Left lung (tissue), 10 donors: Measurements from ENCODE around the gene APOE. TPM values are rescaled to one million over a fixed set of nuclear protein-coding genes. Genes with fewer than 3 reads are reported as not detected.

ENCODE experiments used
- ATAC-seq: fragments of 200-7000 bp; cut with Tn5 transposase; one replicate; pipeline ENCODE4 v1.9.1; 2020; ENCODE audit warnings: moderate library complexity
- DNase-seq, 4 donors: peaks; one replicate each; pipeline ENCODE4 v3.0.0-alpha.2; 2013 to 2020
- H3K27ac ChIP-seq, 2 donors: fragments of 200-600 bp; sonication (generic) in 1 of 2; one replicate each; pipeline versions ENCODE4 v1.5.0 to v1.8.0; 2020 to 2021
- H3K27me3 ChIP-seq, 2 donors: fragments of 200-600 bp; sonication (generic) in 1 of 2; one replicate each; pipeline versions ENCODE4 v1.5.0 to v1.8.0; 2020 to 2021
- H3K36me3 ChIP-seq, 2 donors: fragments of 200-600 bp; sonication (generic) in 1 of 2; one replicate each; pipeline versions ENCODE4 v1.5.0 to v1.8.0; 2020 to 2021
- H3K4me1 ChIP-seq, 2 donors: fragments of 200-600 bp; one replicate each; pipeline ENCODE4 v1.8.0; 2021
- H3K4me3 ChIP-seq, 2 donors: fragments of 200-600 bp; sonication (generic) in 1 of 2; one replicate each; pipeline versions ENCODE4 v1.5.0 to v1.8.0; 2020 to 2021; ENCODE audit warnings: mild to moderate bottlenecking in 1 of 2
- H3K9me3 ChIP-seq, 2 donors: fragments of 200-600 bp; sonication (generic) in 1 of 2; one replicate each; pipeline versions ENCODE4 v1.5.0 to v1.8.0; 2020 to 2021
- intact Hi-C, 2 donors: fragments of 100-400 bp; cut with DNase I; formaldehyde crosslinking; loops; one replicate each; pipeline versions ENCODE4 v1.11.2 to v1.14.2; 2022
- polyA plus RNA-seq, 6 donors: library from polyadenylated mRNA; unstranded; fragments of 120-200 nt; gene quantifications; one replicate each; pipeline ENCODE4 v1.2.1, GENCODE V29; 2013; ENCODE audit not compliant: insufficient read length in 6 of 6
- total RNA-seq, 2 donors: library from RNA; stranded (reverse); fragmentation: NEBNext Ultra II Directional; extraction: Animal tissue kit (Norgen Biotek cat#: 25700); gene quantifications; one replicate each; pipeline ENCODE4 v1.2.1, GENCODE V29; 2021
- TF ChIP-seq, protein P1 (sequence below), 2 donors: fragments of 200-600 bp; sonication (generic) in 1 of 2; IDR thresholded peaks; one replicate each; pipeline versions ENCODE4 v1.5.0 to v1.8.0; 2021; ENCODE audit warnings: antibody characterized with exemption in 2 of 2
- donor health status: DM: no; HTN: yes; CAD: no.
- donor health status: DM: no; HTN: no; CAD: no.

Gene APOE
- total and polyA plus RNA-seq, 8 donors, result 22.6 to 757 (median 37.7) TPM

DNA sequence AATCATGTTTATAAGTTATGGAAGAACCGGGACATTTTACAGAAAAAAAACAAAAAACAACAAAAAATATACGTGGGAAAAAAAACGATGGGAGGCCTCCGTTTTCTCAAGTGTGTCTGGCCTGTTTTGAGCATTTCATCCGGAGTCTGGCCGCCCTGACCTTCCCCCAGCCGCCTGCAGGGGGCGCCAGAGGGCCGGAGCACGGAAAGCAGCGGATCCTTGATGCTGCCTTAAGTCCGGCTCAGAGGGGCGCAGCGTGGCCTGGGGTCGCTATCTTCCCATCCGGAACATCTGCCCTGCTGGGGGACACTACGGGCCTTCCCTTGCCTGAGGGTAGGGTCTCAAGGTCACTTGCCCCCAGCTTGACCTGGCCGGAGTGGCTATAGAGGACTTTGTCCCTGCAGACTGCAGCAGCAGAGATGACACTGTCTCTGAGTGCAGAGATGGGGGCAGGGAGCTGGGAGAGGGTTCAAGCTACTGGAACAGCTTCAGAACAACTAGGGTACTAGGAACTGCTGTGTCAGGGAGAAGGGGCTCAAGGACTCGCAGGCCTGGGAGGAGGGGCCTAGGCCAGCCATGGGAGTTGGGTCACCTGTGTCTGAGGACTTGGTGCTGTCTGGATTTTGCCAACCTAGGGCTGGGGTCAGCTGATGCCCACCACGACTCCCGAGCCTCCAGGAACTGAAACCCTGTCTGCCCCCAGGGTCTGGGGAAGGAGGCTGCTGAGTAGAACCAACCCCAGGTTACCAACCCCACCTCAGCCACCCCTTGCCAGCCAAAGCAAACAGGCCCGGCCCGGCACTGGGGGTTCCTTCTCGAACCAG, 1.8 kb upstream of the APOE start:
- intact Hi-C loops, result loop anchor here in 1 of 2 donors (5.0 kb wide), 1 partner anchor 48 kb away; no protein-coding TSS in a partner anchor
- TF ChIP-seq, protein P1, sequence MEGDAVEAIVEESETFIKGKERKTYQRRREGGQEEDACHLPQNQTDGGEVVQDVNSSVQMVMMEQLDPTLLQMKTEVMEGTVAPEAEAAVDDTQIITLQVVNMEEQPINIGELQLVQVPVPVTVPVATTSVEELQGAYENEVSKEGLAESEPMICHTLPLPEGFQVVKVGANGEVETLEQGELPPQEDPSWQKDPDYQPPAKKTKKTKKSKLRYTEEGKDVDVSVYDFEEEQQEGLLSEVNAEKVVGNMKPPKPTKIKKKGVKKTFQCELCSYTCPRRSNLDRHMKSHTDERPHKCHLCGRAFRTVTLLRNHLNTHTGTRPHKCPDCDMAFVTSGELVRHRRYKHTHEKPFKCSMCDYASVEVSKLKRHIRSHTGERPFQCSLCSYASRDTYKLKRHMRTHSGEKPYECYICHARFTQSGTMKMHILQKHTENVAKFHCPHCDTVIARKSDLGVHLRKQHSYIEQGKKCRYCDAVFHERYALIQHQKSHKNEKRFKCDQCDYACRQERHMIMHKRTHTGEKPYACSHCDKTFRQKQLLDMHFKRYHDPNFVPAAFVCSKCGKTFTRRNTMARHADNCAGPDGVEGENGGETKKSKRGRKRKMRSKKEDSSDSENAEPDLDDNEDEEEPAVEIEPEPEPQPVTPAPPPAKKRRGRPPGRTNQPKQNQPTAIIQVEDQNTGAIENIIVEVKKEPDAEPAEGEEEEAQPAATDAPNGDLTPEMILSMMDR (IDR thresholded peaks at IDR 0.05), result peak; percentile 98 to 100
- Histone ChIP-seq H3K27me3 (peaks cover 4 to 28% of the 10 kb centered on the region in 2 donors), H3K27ac (no peak overlapping the region), H3K4me3 (no peak overlapping the region), H3K36me3 (peaks cover 0 to 45% of the 10 kb centered on the region in 2 donors), H3K9me3 (no peaks in the 10 kb centered on the region), H3K4me1 (peaks cover 0 to 20% of the 10 kb centered on the region in 2 donors)
- DNase-seq (peak; percentile 68 to 95 (median 74)), ATAC-seq (peak; percentile 81)

DNA sequence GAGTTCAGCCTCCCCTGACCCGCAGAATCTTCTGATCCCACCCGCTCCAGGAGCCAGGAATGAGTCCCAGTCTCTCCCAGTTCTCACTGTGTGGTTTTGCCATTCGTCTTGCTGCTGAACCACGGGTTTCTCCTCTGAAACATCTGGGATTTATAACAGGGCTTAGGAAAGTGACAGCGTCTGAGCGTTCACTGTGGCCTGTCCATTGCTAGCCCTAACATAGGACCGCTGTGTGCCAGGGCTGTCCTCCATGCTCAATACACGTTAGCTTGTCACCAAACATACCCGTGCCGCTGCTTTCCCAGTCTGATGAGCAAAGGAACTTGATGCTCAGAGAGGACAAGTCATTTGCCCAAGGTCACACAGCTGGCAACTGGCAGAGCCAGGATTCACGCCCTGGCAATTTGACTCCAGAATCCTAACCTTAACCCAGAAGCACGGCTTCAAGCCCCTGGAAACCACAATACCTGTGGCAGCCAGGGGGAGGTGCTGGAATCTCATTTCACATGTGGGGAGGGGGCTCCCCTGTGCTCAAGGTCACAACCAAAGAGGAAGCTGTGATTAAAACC, 1.1 kb upstream of the APOE start:
- intact Hi-C loops, result loop anchor here in 1 of 2 donors (5.0 kb wide), 1 partner anchor 48 kb away; no protein-coding TSS in a partner anchor
- TF ChIP-seq, protein P1 (IDR thresholded peaks at IDR 0.05), result no peak
- Histone ChIP-seq H3K36me3 (peaks cover 0 to 39% of the 10 kb centered on the region in 2 donors), H3K4me1 (peaks cover 0 to 20% of the 10 kb centered on the region in 2 donors), H3K27me3 (peaks cover 4 to 28% of the 10 kb centered on the region in 2 donors), H3K27ac (no peak overlapping the region), H3K4me3 (no peak overlapping the region), H3K9me3 (no peaks in the 10 kb centered on the region)
- ATAC-seq (no peak), DNase-seq (no peak)

DNA sequence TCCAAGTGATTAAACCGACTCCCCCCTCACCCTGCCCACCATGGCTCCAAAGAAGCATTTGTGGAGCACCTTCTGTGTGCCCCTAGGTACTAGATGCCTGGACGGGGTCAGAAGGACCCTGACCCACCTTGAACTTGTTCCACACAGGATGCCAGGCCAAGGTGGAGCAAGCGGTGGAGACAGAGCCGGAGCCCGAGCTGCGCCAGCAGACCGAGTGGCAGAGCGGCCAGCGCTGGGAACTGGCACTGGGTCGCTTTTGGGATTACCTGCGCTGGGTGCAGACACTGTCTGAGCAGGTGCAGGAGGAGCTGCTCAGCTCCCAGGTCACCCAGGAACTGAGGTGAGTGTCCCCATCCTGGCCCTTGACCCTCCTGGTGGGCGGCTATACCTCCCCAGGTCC, 2.0 kb downstream of the APOE start:
- TF ChIP-seq, protein P1 (IDR thresholded peaks at IDR 0.05), result no peak
- Histone ChIP-seq H3K27me3 (peaks cover 4 to 31% of the 10 kb centered on the region in 2 donors), H3K9me3 (no peaks in the 10 kb centered on the region), H3K27ac (no peak overlapping the region), H3K4me1 (peaks cover 7 to 31% of the 10 kb centered on the region in 2 donors), H3K36me3 (peaks cover 0 to 8% of the 10 kb centered on the region in 2 donors), H3K4me3 (no peak overlapping the region)
- ATAC-seq, result no peak
- no peak for DNase-seq
- intact Hi-C loops, result no loop called here

DNA sequence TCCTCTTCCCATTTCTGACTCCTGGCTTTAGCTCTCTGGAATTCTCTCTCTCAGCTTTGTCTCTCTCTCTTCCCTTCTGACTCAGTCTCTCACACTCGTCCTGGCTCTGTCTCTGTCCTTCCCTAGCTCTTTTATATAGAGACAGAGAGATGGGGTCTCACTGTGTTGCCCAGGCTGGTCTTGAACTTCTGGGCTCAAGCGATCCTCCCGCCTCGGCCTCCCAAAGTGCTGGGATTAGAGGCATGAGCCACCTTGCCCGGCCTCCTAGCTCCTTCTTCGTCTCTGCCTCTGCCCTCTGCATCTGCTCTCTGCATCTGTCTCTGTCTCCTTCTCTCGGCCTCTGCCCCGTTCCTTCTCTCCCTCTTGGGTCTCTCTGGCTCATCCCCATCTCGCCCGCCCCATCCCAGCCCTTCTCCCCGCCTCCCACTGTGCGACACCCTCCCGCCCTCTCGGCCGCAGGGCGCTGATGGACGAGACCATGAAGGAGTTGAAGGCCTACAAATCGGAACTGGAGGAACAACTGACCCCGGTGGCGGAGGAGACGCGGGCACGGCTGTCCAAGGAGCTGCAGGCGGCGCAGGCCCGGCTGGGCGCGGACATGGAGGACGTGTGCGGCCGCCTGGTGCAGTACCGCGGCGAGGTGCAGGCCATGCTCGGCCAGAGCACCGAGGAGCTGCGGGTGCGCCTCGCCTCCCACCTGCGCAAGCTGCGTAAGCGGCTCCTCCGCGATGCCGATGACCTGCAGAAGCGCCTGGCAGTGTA, 2.7 kb downstream of the APOE start:
- peaks cover 4 to 36% of the 10 kb centered on the region in 2 donors for H3K27me3 ChIP-seq
- intact Hi-C loops, result no loop called here
- DNase-seq (no peak), ATAC-seq (no peak)
- TF ChIP-seq, protein P1 (IDR thresholded peaks at IDR 0.05), result no peak
- H3K4me3 ChIP-seq, result no peak overlapping the region
- H3K36me3 ChIP-seq, result peaks cover 0 to 2% of the 10 kb centered on the region in 2 donors
- H3K27ac ChIP-seq, result no peak overlapping the region
- H3K4me1 ChIP-seq, result peaks cover 7 to 36% of the 10 kb centered on the region in 2 donors
- no peaks in the 10 kb centered on the region for H3K9me3 ChIP-seq
